SK-N-SH treated with all-trans-retinoic acid at 6 μM for 48 hours (cell line): ENCODE measurements around the gene CST2.

Experiments used
- ARNTL ChIP-seq: fragments of 450-650 bp; formaldehyde crosslinking; IDR thresholded peaks from 2 replicates; pipeline ENCODE4 v1.5.0; 2020; ENCODE audit warnings: low read depth, mild to moderate bottlenecking, moderate library complexity, borderline replicate concordance
- BACH2 ChIP-seq: fragments of 250-450 bp; sonication (Bioruptor Pico); IDR thresholded peaks from 2 replicates; pipeline ENCODE4 v1.9.0; 2021; ENCODE audit warnings: mild to moderate bottlenecking, borderline replicate concordance
- CSDC2 ChIP-seq: fragments of 250-450 bp; sonication (Bioruptor Pico); IDR thresholded peaks from 2 replicates; pipeline ENCODE4 v1.5.0; 2020; ENCODE audit warnings: mild to moderate bottlenecking, moderate library complexity
- ESRRG ChIP-seq: fragments of 250-450 bp; sonication (Bioruptor Pico); IDR thresholded peaks from 2 replicates; pipeline ENCODE4 v1.6.1; 2021; ENCODE audit warnings: mild to moderate bottlenecking
- GLIS3 ChIP-seq: fragments of 250-450 bp; sonication (Bioruptor Pico); IDR thresholded peaks from 2 replicates; pipeline ENCODE4 v1.5.0; 2020; ENCODE audit warnings: mild to moderate bottlenecking, moderate library complexity
- ISL1 ChIP-seq: fragments of 250-450 bp; sonication (Bioruptor Pico); IDR thresholded peaks from 2 replicates; pipeline ENCODE4 v2.1.2; 2022; ENCODE audit warnings: mild to moderate bottlenecking, moderate library complexity
- OSR1 ChIP-seq: fragments of 250-450 bp; sonication (Bioruptor Pico); IDR thresholded peaks from 2 replicates; pipeline ENCODE4 v1.8.0; 2022; ENCODE audit warnings: moderate library complexity, mild to moderate bottlenecking, inconsistent platforms
- RARB ChIP-seq: fragments of 250-450 bp; sonication (Bioruptor Pico); IDR thresholded peaks from 2 replicates; pipeline ENCODE4 v1.8.0; 2021; ENCODE audit warnings: mild to moderate bottlenecking, moderate library complexity
- SNAI2 ChIP-seq: fragments of 250-450 bp; sonication (Bioruptor Pico); IDR thresholded peaks from 2 replicates; pipeline ENCODE4 v1.5.0; 2020; ENCODE audit warnings: mild to moderate bottlenecking, moderate library complexity
- TOX ChIP-seq: fragments of 250-450 bp; sonication (Bioruptor Pico); IDR thresholded peaks from 2 replicates; pipeline ENCODE4 v1.8.0; 2021; ENCODE audit warnings: mild to moderate bottlenecking, moderate library complexity, borderline replicate concordance
- ZNF565 ChIP-seq: fragments of 450-650 bp; formaldehyde crosslinking; conservative IDR thresholded peaks from 2 replicates; pipeline ENCODE4 v1.5.0; 2020; ENCODE audit warnings: low read depth, mild to moderate bottlenecking, moderate library complexity
- ZNF70 ChIP-seq: fragments of 450-650 bp; formaldehyde crosslinking; IDR thresholded peaks from 2 replicates; pipeline ENCODE4 v1.5.0; 2020; ENCODE audit warnings: mild to moderate bottlenecking, moderate library complexity
- ZNF8 ChIP-seq: fragments of 450-650 bp; formaldehyde crosslinking; IDR thresholded peaks from 2 replicates; pipeline ENCODE4 v1.5.0; 2020; ENCODE audit warnings: mild to moderate bottlenecking, moderate library complexity
- TF ChIP-seq, protein P1 (sequence below): fragments of 250-450 bp; sonication (Bioruptor Pico); IDR thresholded peaks from 2 replicates; pipeline ENCODE4 v1.5.1; 2020; ENCODE audit warnings: low read depth, mild to moderate bottlenecking, moderate library complexity

- no peak for TF ChIP-seq TOX (CRISPR knock-in tag)
- no peak for TF ChIP-seq ZNF565 (CRISPR knock-in tag)
- no peak for TF ChIP-seq ARNTL (CRISPR knock-in tag)
- no peak for TF ChIP-seq RARB (CRISPR knock-in tag)
- no peak for TF ChIP-seq ESRRG
- no peak for TF ChIP-seq ISL1
- TF ChIP-seq ZNF8 (CRISPR knock-in tag) = no peak
- TF ChIP-seq BACH2 = no peak
- no peak for TF ChIP-seq OSR1 (CRISPR knock-in tag)
- TF ChIP-seq CSDC2 = no peak
- no peak for TF ChIP-seq GLIS3
- TF ChIP-seq, protein P1, sequence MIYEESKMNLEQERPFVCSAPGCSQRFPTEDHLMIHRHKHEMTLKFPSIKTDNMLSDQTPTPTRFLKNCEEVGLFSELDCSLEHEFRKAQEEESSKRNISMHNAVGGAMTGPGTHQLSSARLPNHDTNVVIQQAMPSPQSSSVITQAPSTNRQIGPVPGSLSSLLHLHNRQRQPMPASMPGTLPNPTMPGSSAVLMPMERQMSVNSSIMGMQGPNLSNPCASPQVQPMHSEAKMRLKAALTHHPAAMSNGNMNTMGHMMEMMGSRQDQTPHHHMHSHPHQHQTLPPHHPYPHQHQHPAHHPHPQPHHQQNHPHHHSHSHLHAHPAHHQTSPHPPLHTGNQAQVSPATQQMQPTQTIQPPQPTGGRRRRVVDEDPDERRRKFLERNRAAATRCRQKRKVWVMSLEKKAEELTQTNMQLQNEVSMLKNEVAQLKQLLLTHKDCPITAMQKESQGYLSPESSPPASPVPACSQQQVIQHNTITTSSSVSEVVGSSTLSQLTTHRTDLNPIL (CRISPR knock-in tag) = no peak
- no peak for TF ChIP-seq SNAI2
- no peak for TF ChIP-seq ZNF70 (CRISPR knock-in tag)
These were observed 48.2 kb upstream of the CST2 start for GRCh38 chr20:23874747-23875146.
